ENCODE measurements around the gene BDKRB2. TPM values are rescaled to one million over a fixed set of nuclear protein-coding genes. Genes with fewer than 3 reads are reported as not detected.

Gene BDKRB2
- total RNA-seq, 1 experiment from 2014 or later, result 0.49 TPM

DNA sequence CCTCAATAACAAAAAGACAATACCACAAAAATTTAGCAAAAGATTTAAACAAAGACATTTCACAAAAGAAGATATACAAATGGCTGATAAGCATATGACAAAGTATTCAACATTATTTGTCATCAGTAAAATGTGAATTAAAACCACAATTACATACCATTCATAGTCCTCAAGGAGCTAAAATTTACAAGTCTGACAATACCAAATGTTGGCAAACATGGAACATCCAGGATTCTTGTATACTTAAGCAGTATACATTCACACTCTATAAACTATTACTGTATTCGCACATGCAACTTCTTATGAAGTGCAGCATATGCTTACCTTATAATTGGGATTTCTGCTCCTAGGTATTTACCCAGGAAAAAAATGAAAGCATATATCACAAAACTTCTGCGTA, 49.7 kb upstream of the BDKRB2 start:
- H2AFZ ChIP-seq (ENCODE audit: low read depth, low read length, poor library complexity, severe bottlenecking), result no peak overlapping the region

GRCh38 chr14:96156804-96157760, 47.6 kb upstream of the BDKRB2 start:
- CTCF ChIA-PET, result no interaction called here
- no peak for ATAC-seq
- TF ChIP-seq FOSL1 (IDR thresholded peaks at IDR 0.05; ENCODE audit: low read depth) (no peak), ATF3 (IDR thresholded peaks at IDR 0.05) (no peak), CTCF (IDR thresholded peaks at IDR 0.05 in 2 of 3, conservative IDR thresholded peaks at IDR 0.05 in 1 of 3; ENCODE audit: borderline replicate concordance in 1 of 3, insufficient read depth in 1 of 3, low read depth in 2 of 3, low read length in 2 of 3) (no peak), SP1 (IDR thresholded peaks at IDR 0.05; ENCODE audit: low read depth) (no peak), ZNF274 (IDR thresholded peaks at IDR 0.05; ENCODE audit: low read depth, low read length) (no peak), EZH2phosphoT487 (IDR thresholded peaks at IDR 0.05; ENCODE audit: borderline replicate concordance) (no peak), EZH2 (IDR thresholded peaks at IDR 0.05) (no peak), SIN3A (IDR thresholded peaks at IDR 0.05; ENCODE audit: low read depth) (no peak), TCF7L2 (IDR thresholded peaks at IDR 0.05; ENCODE audit: borderline replicate concordance, extremely low read depth, insufficient read depth, insufficient read length) (no peak), SRF (IDR thresholded peaks at IDR 0.05; ENCODE audit: low read depth) (no peak)

More for the DNA sequence above, 49.7 kb upstream of the BDKRB2 start:
- DNase-seq (ENCODE audit: low read depth, low spot score), result no peak
- no peaks in the 10 kb centered on the region for H3K79me2 ChIP-seq (ENCODE audit: insufficient read depth, low read length)
- CTCF ChIA-PET, result no interaction called here
- no peak overlapping the region for H3K4me2 ChIP-seq (ENCODE audit: low read length)
- RAD21 ChIA-PET (ENCODE audit: low non-redundant PET in 1 of 2, low total read pairs in 2 of 2, uncharacterized antibody in 2 of 2, unreplicated experiment in 2 of 2), result no interaction called here
- POLR2A ChIA-PET, result no interaction called here
- ATAC-seq, result no peak
- H3K9me2 ChIP-seq (ENCODE audit: insufficient read depth), result no peaks in the 10 kb centered on the region
- TF ChIP-seq TCF7L2 (IDR thresholded peaks at IDR 0.05; ENCODE audit: borderline replicate concordance, extremely low read depth, insufficient read depth, insufficient read length) (no peak), CEBPB (IDR thresholded peaks at IDR 0.05; ENCODE audit: low read depth) (no peak), FOSL1 (IDR thresholded peaks at IDR 0.05; ENCODE audit: low read depth) (no peak), ELF1 (IDR thresholded peaks at IDR 0.05; ENCODE audit: borderline replicate concordance, low read depth) (no peak), RAD21 (IDR thresholded peaks at IDR 0.05; ENCODE audit: low read depth) (no peak)
- TF ChIP-seq, protein P1, sequence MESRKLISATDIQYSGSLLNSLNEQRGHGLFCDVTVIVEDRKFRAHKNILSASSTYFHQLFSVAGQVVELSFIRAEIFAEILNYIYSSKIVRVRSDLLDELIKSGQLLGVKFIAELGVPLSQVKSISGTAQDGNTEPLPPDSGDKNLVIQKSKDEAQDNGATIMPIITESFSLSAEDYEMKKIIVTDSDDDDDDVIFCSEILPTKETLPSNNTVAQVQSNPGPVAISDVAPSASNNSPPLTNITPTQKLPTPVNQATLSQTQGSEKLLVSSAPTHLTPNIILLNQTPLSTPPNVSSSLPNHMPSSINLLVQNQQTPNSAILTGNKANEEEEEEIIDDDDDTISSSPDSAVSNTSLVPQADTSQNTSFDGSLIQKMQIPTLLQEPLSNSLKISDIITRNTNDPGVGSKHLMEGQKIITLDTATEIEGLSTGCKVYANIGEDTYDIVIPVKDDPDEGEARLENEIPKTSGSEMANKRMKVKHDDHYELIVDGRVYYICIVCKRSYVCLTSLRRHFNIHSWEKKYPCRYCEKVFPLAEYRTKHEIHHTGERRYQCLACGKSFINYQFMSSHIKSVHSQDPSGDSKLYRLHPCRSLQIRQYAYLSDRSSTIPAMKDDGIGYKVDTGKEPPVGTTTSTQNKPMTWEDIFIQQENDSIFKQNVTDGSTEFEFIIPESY (IDR thresholded peaks at IDR 0.05; ENCODE audit: extremely low read depth, insufficient replicate concordance, low read length), result no peak
- intact Hi-C loops (cut with micrococcal nuclease), result no loop called here
- H3K27ac ChIP-seq (ENCODE audit: low read depth, low read length), result no peak overlapping the region
- H3K36me3 ChIP-seq (ENCODE audit: control insufficient read depth in 1 of 2, insufficient read depth in 2 of 2, low read length in 2 of 2), result no peaks in the 10 kb centered on the region
- no peak overlapping the region for H3K9ac ChIP-seq (ENCODE audit: low read length)
- no peaks in the 10 kb centered on the region for H3K27me3 ChIP-seq (ENCODE audit: insufficient read depth, low read length)
- no peaks in the 10 kb centered on the region for H3K4me1 ChIP-seq (ENCODE audit: control insufficient read depth in 1 of 2, insufficient read depth in 2 of 2, low read length in 2 of 2)
- BruUV-seq (replicated peaks), result no TSS peak
- H4K20me1 ChIP-seq (ENCODE audit: insufficient read depth), result no peaks in the 10 kb centered on the region
- H3K9me3 ChIP-seq (ENCODE audit: control insufficient read depth in 1 of 2, insufficient read depth in 1 of 2, low read depth in 1 of 2, low read length in 2 of 2), result no peaks in the 10 kb centered on the region
- no peak overlapping the region for H3K4me3 ChIP-seq (replicated peaks in 1 of 2; ENCODE audit: low read depth in 1 of 2, low read length in 2 of 2)

More at GRCh38 chr14:96156804-96157760, 47.6 kb upstream of the BDKRB2 start:
- H3K9me3 ChIP-seq (ENCODE audit: control insufficient read depth in 1 of 2, insufficient read depth in 1 of 2, low read depth in 1 of 2, low read length in 2 of 2), result no peaks in the 10 kb centered on the region
- H3K27me3 ChIP-seq (ENCODE audit: insufficient read depth, low read length), result no peaks in the 10 kb centered on the region
- H3K4me2 ChIP-seq (ENCODE audit: low read length), result no peak overlapping the region
- BruUV-seq (replicated peaks), result no TSS peak
- H3K4me1 ChIP-seq (ENCODE audit: control insufficient read depth in 1 of 2, insufficient read depth in 2 of 2, low read length in 2 of 2), result no peaks in the 10 kb centered on the region
- H3K36me3 ChIP-seq (ENCODE audit: control insufficient read depth in 1 of 2, insufficient read depth in 2 of 2, low read length in 2 of 2), result no peaks in the 10 kb centered on the region
- no peak overlapping the region for H3K9ac ChIP-seq (ENCODE audit: low read length)
- intact Hi-C loops (cut with micrococcal nuclease), result no loop called here
- no peaks in the 10 kb centered on the region for H4K20me1 ChIP-seq (ENCODE audit: insufficient read depth)
- no peaks in the 10 kb centered on the region for H3K9me2 ChIP-seq (ENCODE audit: insufficient read depth)
- H3K79me2 ChIP-seq (ENCODE audit: insufficient read depth, low read length), result no peaks in the 10 kb centered on the region
- ChIA-PET POLR2A (no interaction called here), RAD21 (ENCODE audit: low non-redundant PET in 1 of 2, low total read pairs in 2 of 2, uncharacterized antibody in 2 of 2, unreplicated experiment in 2 of 2) (no interaction called here)
- no peak for DNase-seq (ENCODE audit: low read depth, low spot score)
- H3K27ac ChIP-seq (ENCODE audit: low read depth, low read length), result no peak overlapping the region
- no peak overlapping the region for H3K4me3 ChIP-seq (replicated peaks in 1 of 2; ENCODE audit: low read depth in 1 of 2, low read length in 2 of 2)
- no peak overlapping the region for H2AFZ ChIP-seq (ENCODE audit: low read depth, low read length, poor library complexity, severe bottlenecking)

All from HCT116 (cell line).